ENCODE data around the gene ZNF284. TPM values are rescaled to one million over a fixed set of nuclear protein-coding genes. Genes with fewer than 3 reads are reported as not detected.

Gene ZNF284
- total RNA-seq, 1 donor from 2014 or later, result 4.0 TPM

- no peak for TF ChIP-seq CTCF (IDR thresholded peaks at IDR 0.05; ENCODE audit: unreplicated experiment)
- Mint-ChIP-seq H3K36me3 (ENCODE audit: low read depth, unreplicated experiment) (peaks cover 82% of the 10 kb centered on the region), H3K27me3 (ENCODE audit: unreplicated experiment) (peaks cover 1% of the 10 kb centered on the region), H3K27ac (ENCODE audit: unreplicated experiment) (no peak overlapping the region), H3K9me3 (ENCODE audit: unreplicated experiment) (peaks cover 33% of the 10 kb centered on the region), H3K4me1 (ENCODE audit: unreplicated experiment) (no peaks in the 10 kb centered on the region), H3K4me3 (ENCODE audit: unreplicated experiment) (peak overlapping the region; percentile 84)
- no peak for DNase-seq (ENCODE audit: low spot score)
These were observed 39.9 kb upstream of the ZNF284 start for GRCh38 chr19:44032001-44032610.

- Mint-ChIP-seq H3K27ac (ENCODE audit: unreplicated experiment) (no peak overlapping the region), H3K27me3 (ENCODE audit: unreplicated experiment) (no peaks in the 10 kb centered on the region), H3K9me3 (ENCODE audit: unreplicated experiment) (peaks cover 4% of the 10 kb centered on the region), H3K36me3 (ENCODE audit: low read depth, unreplicated experiment) (no peaks in the 10 kb centered on the region), H3K4me3 (ENCODE audit: unreplicated experiment) (no peak overlapping the region), H3K4me1 (ENCODE audit: unreplicated experiment) (no peaks in the 10 kb centered on the region)
- no peak for TF ChIP-seq CTCF (IDR thresholded peaks at IDR 0.05; ENCODE audit: unreplicated experiment)
- no peak for DNase-seq (ENCODE audit: low spot score)
These were observed 29.8 kb upstream of the ZNF284 start for GRCh38 chr19:44042147-44042546.

- Mint-ChIP-seq H3K27me3 (ENCODE audit: unreplicated experiment) (peaks cover 3% of the 10 kb centered on the region), H3K36me3 (ENCODE audit: low read depth, unreplicated experiment) (peaks cover 15% of the 10 kb centered on the region), H3K9me3 (ENCODE audit: unreplicated experiment) (no peaks in the 10 kb centered on the region), H3K27ac (ENCODE audit: unreplicated experiment) (no peak overlapping the region), H3K4me3 (ENCODE audit: unreplicated experiment) (peak overlapping the region; percentile 99), H3K4me1 (ENCODE audit: unreplicated experiment) (peaks cover 15% of the 10 kb centered on the region)
- DNase-seq (ENCODE audit: low spot score), result no peak
- TF ChIP-seq CTCF (IDR thresholded peaks at IDR 0.05; ENCODE audit: unreplicated experiment), result no peak
These were observed 21.0 kb upstream of the ZNF284 start for GRCh38 chr19:44050740-44051649.

- TF ChIP-seq CTCF (IDR thresholded peaks at IDR 0.05; ENCODE audit: unreplicated experiment), result no peak
- H3K27me3 Mint-ChIP-seq (ENCODE audit: unreplicated experiment), result peaks cover 3% of the 10 kb centered on the region
- H3K36me3 Mint-ChIP-seq (ENCODE audit: low read depth, unreplicated experiment), result peaks cover 19% of the 10 kb centered on the region
- H3K4me3 Mint-ChIP-seq (ENCODE audit: unreplicated experiment), result peak within 1 kb of the TSS; percentile 99
- peak; percentile 79 for DNase-seq (ENCODE audit: low spot score)
- H3K4me1 Mint-ChIP-seq (ENCODE audit: unreplicated experiment), result peaks cover 15% of the 10 kb centered on the region
- no peaks in the 10 kb centered on the region for H3K9me3 Mint-ChIP-seq (ENCODE audit: unreplicated experiment)
- H3K27ac Mint-ChIP-seq (ENCODE audit: unreplicated experiment), result peak within 1 kb of the TSS; percentile 97
These were observed 20.1 kb upstream of the ZNF284 start, which contains the start of gene ZNF223 for GRCh38 chr19:44051650-44052402. Gene ZNF223, plus strand, starts transcription at chr19:44052036. Its CDS starts 3,141 bp downstream, at chr19:44055177.
